NCI-H1436 (cell line): ENCODE results near the gene WDR31.
A peak's percentile ranks its signal among the peaks of the same experiment; 100 is the strongest.
"Not testable (repeated sequence)": the region's sequence is repeated elsewhere in the genome, so short reads cannot be mapped to it uniquely, and the experiment has no call there.

Source experiments
- DNase-seq: peaks from one replicate; lab custom pipeline; 2025; lab: John Stamatoyannopoulos, UW

The WDR31 gene

GRCh38 chr9:113298311-113298710, 41.8 kb downstream of the WDR31 start:
- DNase-seq, result no peak

GRCh38 chr9:113296796-113297558, 43.1 kb downstream of the WDR31 start:
- no peak for DNase-seq

GRCh38 chr9:113296247-113296646, 43.8 kb downstream of the WDR31 start:
- DNase-seq, result not testable (repeated sequence)

GRCh38 chr9:113293285-113293878, 46.7 kb downstream of the WDR31 start:
- no peak for DNase-seq

- DNase-seq, result no peak
Measured at GRCh38 chr9:113290052-113290607, 49.9 kb downstream of the WDR31 start.

GRCh38 chr9:113289091-113289490, 51.0 kb downstream of the WDR31 start:
- no peak for DNase-seq

GRCh38 chr9:113281356-113281755, 58.7 kb downstream of the WDR31 start:
- DNase-seq, result no peak

- DNase-seq, result no peak
Measured at GRCh38 chr9:113278840-113279239, 61.2 kb downstream of the WDR31 start.

- peak; percentile 96 for DNase-seq
Measured at GRCh38 chr9:113275157-113276131, 64.6 kb downstream of the WDR31 start, which contains the start of the genes CDC26 and PRPF4. Gene CDC26 (minus strand): TSS chr9:113275572. CDS start chr9:113272507, 3,065 bp downstream. Gene PRPF4 (plus strand): TSS chr9:113275658. CDS start chr9:113275744, 86 bp downstream.

GRCh38 chr9:113274474-113275156, 65.5 kb downstream of the WDR31 start:
- peak; percentile 64 for DNase-seq

GRCh38 chr9:113269871-113270270, 70.2 kb downstream of the WDR31 start:
- no peak for DNase-seq

- DNase-seq, result no peak
Measured at GRCh38 chr9:113269355-113269754, 70.7 kb downstream of the WDR31 start.

GRCh38 chr9:113267911-113268566, 72.0 kb downstream of the WDR31 start:
- no peak for DNase-seq

- DNase-seq, result no peak
Measured at GRCh38 chr9:113266174-113266573, 73.9 kb downstream of the WDR31 start.
